LNCaP clone FGC (cell line): ENCODE results near the gene KRT39.

Experiments
- DNase-seq: peaks from one replicate; pipeline ENCODE4 v3.0.0-alpha.2; 2011; ENCODE audit warnings: low read depth
- H3K4me3 ChIP-seq: 2 replicates; pipeline ENCODE4 v1.5.1; 2011; ENCODE audit warnings: mild to moderate bottlenecking, low read depth, low read length, control low read depth
- CTCF ChIP-seq: IDR thresholded peaks from 2 replicates; pipeline ENCODE4 v1.5.1; 2012; ENCODE audit warnings: mild to moderate bottlenecking; ENCODE audit not compliant: control insufficient read depth, insufficient read depth; ENCODE audit errors: extremely low read depth

KRT39 gene

DNA sequence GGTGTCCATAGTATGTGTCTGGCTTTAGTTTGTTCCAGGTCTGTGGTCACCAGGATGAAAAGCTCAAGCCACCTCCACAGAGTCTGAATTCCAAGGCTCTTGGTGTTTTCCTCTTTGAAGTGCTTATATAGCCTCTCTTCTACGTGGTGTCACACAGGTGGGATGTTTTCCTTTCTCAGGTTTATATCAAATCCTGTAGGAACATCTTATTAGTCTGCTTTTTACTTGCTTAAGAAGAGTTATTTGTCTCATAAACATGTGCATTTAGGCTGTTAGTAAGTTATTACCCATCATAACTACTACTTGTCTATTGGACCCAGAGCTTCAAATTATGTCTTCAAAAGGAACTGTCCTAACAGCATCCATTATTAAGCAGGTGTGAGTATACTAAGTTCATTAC, at the start of gene KRT39:
Gene KRT39 (minus strand): TSS at position 101 of the 400 bp plus-strand sequence. CDS start 92 bp downstream, at position 9.
- TF ChIP-seq CTCF = no peak
- no peak within 1 kb of the TSS for H3K4me3 ChIP-seq
- DNase-seq = no peak

GRCh38 chr17:41015454-41015853, 48.7 kb upstream of the KRT39 start:
- no peak for DNase-seq
- H3K4me3 ChIP-seq = no peak overlapping the region
- TF ChIP-seq CTCF = no peak

DNA sequence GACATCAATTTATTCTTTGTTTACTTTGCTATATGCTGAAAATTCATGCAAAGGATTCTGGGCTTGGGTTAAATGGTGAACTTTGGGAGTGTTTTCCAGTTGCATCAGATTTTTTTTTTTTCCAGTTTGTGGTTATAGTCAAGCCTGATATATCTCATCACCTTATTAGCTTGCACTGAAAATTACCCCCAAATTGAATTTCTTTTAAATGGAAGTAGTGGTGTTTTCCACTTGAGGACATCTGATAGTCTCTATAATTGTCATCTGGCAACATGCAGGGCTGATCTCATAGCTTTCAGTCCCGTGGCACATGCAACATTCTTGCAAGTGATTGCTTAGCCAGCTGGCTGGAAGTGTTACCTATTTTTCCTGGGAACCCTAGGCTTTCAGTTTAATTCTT, 46.9 kb upstream of the KRT39 start:
- no peak overlapping the region for H3K4me3 ChIP-seq
- DNase-seq = no peak
- no peak for TF ChIP-seq CTCF

DNA sequence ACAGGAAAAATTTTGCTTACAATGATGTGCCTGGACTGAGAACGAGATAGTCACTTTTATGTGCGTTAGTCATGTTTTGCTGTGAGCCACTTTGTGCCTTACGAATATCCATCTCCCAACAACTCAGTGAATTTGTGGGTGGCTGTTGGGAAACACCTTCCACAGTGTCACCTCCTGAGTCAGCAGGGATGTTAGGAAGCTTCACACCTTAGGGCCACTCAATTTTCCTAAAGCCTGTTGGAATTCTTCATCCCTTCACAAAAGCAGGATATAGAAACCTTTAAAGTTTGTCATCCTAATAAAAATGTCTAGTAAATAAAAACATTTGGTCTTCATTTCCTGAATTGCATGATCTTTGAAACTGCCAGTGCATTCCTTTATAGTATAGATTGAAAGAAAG, 46.4 kb upstream of the KRT39 start:
- TF ChIP-seq CTCF = no peak
- no peak for DNase-seq
- H3K4me3 ChIP-seq = no peak overlapping the region

- no peak overlapping the region for H3K4me3 ChIP-seq
- TF ChIP-seq CTCF = no peak
- DNase-seq = no peak
Observed at GRCh38 chr17:41012326-41013120, 45.8 kb upstream of the KRT39 start.

GRCh38 chr17:41010441-41010840, 43.7 kb upstream of the KRT39 start:
- DNase-seq = no peak
- no peak for TF ChIP-seq CTCF
- no peak overlapping the region for H3K4me3 ChIP-seq

- H3K4me3 ChIP-seq = no peak overlapping the region
- DNase-seq = no peak
- TF ChIP-seq CTCF = no peak
Observed at GRCh38 chr17:41009936-41010335, 43.2 kb upstream of the KRT39 start.
